ENCODE measurements around the gene PLCH1. TPM values are rescaled to one million over a fixed set of nuclear protein-coding genes. Genes with fewer than 3 reads are reported as not detected.

The PLCH1 gene
- total and polyA plus RNA-seq, 9 of the 15 experiments (the other 6 are each of a cell fraction or from before 2014, with no cell fraction given) = 0.17 to 0.62 (median 0.40) TPM

DNA sequence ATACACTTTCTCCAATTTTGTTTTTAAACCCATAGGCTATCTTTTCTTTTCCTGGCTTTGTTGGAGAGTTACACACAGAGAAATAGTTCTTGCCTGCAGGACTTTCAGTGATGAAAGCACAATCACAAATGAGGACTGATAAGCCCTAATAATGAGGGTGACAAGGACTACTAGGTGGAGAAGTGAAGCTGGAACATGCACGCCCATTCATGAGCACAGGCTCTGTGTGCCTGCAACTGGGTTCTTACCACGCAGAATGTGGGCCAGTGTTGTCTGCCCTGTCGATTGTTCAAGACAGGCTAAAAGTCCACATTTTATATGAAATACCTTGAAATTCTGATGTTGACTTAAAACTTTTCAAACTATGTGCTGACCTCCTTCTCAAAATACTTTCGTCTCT, 289.1 kb downstream of the PLCH1 start:
- Histone ChIP-seq H2AFZ (ENCODE audit: low read depth, low read length) (no peak overlapping the region), H3K27me3 (ENCODE audit: control insufficient read depth in 2 of 2, insufficient read depth in 2 of 2, low read length in 2 of 2) (peaks cover 0 to 5% of the 10 kb centered on the region in 2 experiments; a peak in 2 of 5 replicates), H3K9me1 (ENCODE audit: control insufficient read depth, insufficient read depth, low read length) (no peaks in the 10 kb centered on the region), H3K9me3 (replicated peaks; ENCODE audit: control insufficient read depth, insufficient read depth, low read depth, low read length) (no peaks in the 10 kb centered on the region), H3K27ac (ENCODE audit: extremely low read depth, low read depth, low read length) (no peak overlapping the region), H3K9ac (ENCODE audit: insufficient read depth in 1 of 2, low read depth in 2 of 2, low read length in 2 of 2) (no peak overlapping the region), H4K20me1 (replicated peaks; ENCODE audit: control insufficient read depth, insufficient read depth, low read length) (no peaks in the 10 kb centered on the region), H3K36me3 (ENCODE audit: control insufficient read depth, insufficient read depth, low read length) (no peaks in the 10 kb centered on the region), H3K79me2 (ENCODE audit: control insufficient read depth, insufficient read depth, low read length) (no peaks in the 10 kb centered on the region), H3K4me2 (ENCODE audit: insufficient read depth, low read length) (no peak overlapping the region), H3K4me3 (no peak overlapping the region), H3K4me1 (replicated peaks in 1 of 2; ENCODE audit: control insufficient read depth in 2 of 2, insufficient read depth in 2 of 2, low read length in 2 of 2) (no peaks in the 10 kb centered on the region)
- TF ChIP-seq PTRF (tag; IDR thresholded peaks at IDR 0.05) = no peak
- TF ChIP-seq, protein P1, sequence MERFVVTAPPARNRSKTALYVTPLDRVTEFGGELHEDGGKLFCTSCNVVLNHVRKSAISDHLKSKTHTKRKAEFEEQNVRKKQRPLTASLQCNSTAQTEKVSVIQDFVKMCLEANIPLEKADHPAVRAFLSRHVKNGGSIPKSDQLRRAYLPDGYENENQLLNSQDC (CRISPR knock-in tag; IDR thresholded peaks at IDR 0.05) = no peak
- TF ChIP-seq, protein P2, sequence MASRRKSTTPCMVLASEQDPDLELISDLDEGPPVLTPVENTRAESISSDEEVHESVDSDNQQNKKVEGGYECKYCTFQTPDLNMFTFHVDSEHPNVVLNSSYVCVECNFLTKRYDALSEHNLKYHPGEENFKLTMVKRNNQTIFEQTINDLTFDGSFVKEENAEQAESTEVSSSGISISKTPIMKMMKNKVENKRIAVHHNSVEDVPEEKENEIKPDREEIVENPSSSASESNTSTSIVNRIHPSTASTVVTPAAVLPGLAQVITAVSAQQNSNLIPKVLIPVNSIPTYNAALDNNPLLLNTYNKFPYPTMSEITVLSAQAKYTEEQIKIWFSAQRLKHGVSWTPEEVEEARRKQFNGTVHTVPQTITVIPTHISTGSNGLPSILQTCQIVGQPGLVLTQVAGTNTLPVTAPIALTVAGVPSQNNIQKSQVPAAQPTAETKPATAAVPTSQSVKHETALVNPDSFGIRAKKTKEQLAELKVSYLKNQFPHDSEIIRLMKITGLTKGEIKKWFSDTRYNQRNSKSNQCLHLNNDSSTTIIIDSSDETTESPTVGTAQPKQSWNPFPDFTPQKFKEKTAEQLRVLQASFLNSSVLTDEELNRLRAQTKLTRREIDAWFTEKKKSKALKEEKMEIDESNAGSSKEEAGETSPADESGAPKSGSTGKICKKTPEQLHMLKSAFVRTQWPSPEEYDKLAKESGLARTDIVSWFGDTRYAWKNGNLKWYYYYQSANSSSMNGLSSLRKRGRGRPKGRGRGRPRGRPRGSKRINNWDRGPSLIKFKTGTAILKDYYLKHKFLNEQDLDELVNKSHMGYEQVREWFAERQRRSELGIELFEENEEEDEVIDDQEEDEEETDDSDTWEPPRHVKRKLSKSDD (conservative IDR thresholded peaks at IDR 0.05; ENCODE audit: low read length) = no peak
- no peak for TF ChIP-seq ZSCAN29 (IDR thresholded peaks at IDR 0.05)
- TF ChIP-seq ZNF785 (CRISPR knock-in tag; IDR thresholded peaks at IDR 0.05) = no peak
- no peak for TF ChIP-seq MCM2 (IDR thresholded peaks at IDR 0.05; ENCODE audit: low read depth)
- TF ChIP-seq ERF (CRISPR knock-in tag; IDR thresholded peaks at IDR 0.05) = no peak
- TF ChIP-seq POLR3A (IDR thresholded peaks at IDR 0.05; ENCODE audit: borderline replicate concordance, extremely low read depth, insufficient read depth, insufficient read length) = no peak
- TF ChIP-seq POLR2A (conservative IDR thresholded peaks at IDR 0.05) = no peak
- no peak for TF ChIP-seq TGIF2 (CRISPR knock-in tag; IDR thresholded peaks at IDR 0.05)
- TF ChIP-seq CXXC5 (CRISPR knock-in tag; IDR thresholded peaks at IDR 0.05) = no peak
- TF ChIP-seq HDGF (IDR thresholded peaks at IDR 0.05) = no peak
- no peak for TF ChIP-seq CCAR2 (IDR thresholded peaks at IDR 0.05; ENCODE audit: low read depth, low read length)
- TF ChIP-seq, protein P3, sequence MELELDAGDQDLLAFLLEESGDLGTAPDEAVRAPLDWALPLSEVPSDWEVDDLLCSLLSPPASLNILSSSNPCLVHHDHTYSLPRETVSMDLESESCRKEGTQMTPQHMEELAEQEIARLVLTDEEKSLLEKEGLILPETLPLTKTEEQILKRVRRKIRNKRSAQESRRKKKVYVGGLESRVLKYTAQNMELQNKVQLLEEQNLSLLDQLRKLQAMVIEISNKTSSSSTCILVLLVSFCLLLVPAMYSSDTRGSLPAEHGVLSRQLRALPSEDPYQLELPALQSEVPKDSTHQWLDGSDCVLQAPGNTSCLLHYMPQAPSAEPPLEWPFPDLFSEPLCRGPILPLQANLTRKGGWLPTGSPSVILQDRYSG (tag; conservative IDR thresholded peaks at IDR 0.05; ENCODE audit: low read depth) = no peak
- no peak for TF ChIP-seq ZNF408 (CRISPR knock-in tag; IDR thresholded peaks at IDR 0.05; ENCODE audit: low read depth)
- TF ChIP-seq MTA1 (IDR thresholded peaks at IDR 0.05; ENCODE audit: borderline replicate concordance) = no peak
- TF ChIP-seq, protein P4, sequence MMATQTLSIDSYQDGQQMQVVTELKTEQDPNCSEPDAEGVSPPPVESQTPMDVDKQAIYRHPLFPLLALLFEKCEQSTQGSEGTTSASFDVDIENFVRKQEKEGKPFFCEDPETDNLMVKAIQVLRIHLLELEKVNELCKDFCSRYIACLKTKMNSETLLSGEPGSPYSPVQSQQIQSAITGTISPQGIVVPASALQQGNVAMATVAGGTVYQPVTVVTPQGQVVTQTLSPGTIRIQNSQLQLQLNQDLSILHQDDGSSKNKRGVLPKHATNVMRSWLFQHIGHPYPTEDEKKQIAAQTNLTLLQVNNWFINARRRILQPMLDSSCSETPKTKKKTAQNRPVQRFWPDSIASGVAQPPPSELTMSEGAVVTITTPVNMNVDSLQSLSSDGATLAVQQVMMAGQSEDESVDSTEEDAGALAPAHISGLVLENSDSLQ (IDR thresholded peaks at IDR 0.05) = no peak
- TF ChIP-seq KLF13 (tag; IDR thresholded peaks at IDR 0.05; ENCODE audit: borderline replicate concordance, low read depth) = no peak
- no peak for TF ChIP-seq HLTF (IDR thresholded peaks at IDR 0.05)
- DNase-seq (ENCODE audit: extremely low read depth in 1 of 4, low spot score in 3 of 4) = no peak
- ChIA-PET CTCF (ENCODE audit: low intra/inter-chr PET ratio) (no interaction called here), POLR2A (no interaction called here)
- BruUV-seq (replicated peaks) = no TSS peak
- intact Hi-C loops (cut with micrococcal nuclease) = no loop called here
- WGBS (ENCODE audit: insufficient coverage, low coverage, missing lambda C conversion rate) = 0% methylated on average over 4 of the region's 4 CpGs
- in situ Hi-C loops (cut with MboI) = no loop called here
- ATAC-seq = no peak
- FAIRE-seq = no peak

Measured in K562 (cell line).